Effector CD4-positive, alpha-beta T cell (primary cell): Measurements from ENCODE around the gene SFT2D1.

Source experiments
- DNase-seq: peaks from one replicate; pipeline ENCODE4 v3.0.0-alpha.2; 2020

The SFT2D1 gene

GRCh38 chr6:166333172-166333995, 9.0 kb downstream of the SFT2D1 start:
- no peak for DNase-seq

GRCh38 chr6:166331503-166332415, 10.6 kb downstream of the SFT2D1 start:
- DNase-seq: no peak

GRCh38 chr6:166330612-166331011, 11.7 kb downstream of the SFT2D1 start:
- no peak for DNase-seq

- DNase-seq: no peak
Measured at GRCh38 chr6:166325383-166326042, 16.8 kb downstream of the SFT2D1 start.

- no peak for DNase-seq
Measured at GRCh38 chr6:166323395-166323794, 18.9 kb downstream of the SFT2D1 start.

GRCh38 chr6:166318649-166319600, 23.4 kb downstream of the SFT2D1 start:
- no peak for DNase-seq

- DNase-seq: no peak
Measured at GRCh38 chr6:166318227-166318626, 24.1 kb downstream of the SFT2D1 start.

GRCh38 chr6:166317261-166318212, 24.8 kb downstream of the SFT2D1 start:
- DNase-seq: no peak

GRCh38 chr6:166315436-166315835, 26.9 kb downstream of the SFT2D1 start:
- no peak for DNase-seq

- no peak for DNase-seq
Measured at GRCh38 chr6:166314454-166314853, 27.9 kb downstream of the SFT2D1 start.

- no peak for DNase-seq
Measured at GRCh38 chr6:166313255-166314070, 28.9 kb downstream of the SFT2D1 start.

GRCh38 chr6:166312832-166313231, 29.5 kb downstream of the SFT2D1 start:
- no peak for DNase-seq

GRCh38 chr6:166310634-166311033, 31.7 kb downstream of the SFT2D1 start:
- DNase-seq: no peak

- no peak for DNase-seq
Measured at GRCh38 chr6:166309977-166310376, 32.4 kb downstream of the SFT2D1 start.

GRCh38 chr6:166308769-166309589, 33.4 kb downstream of the SFT2D1 start:
- no peak for DNase-seq

GRCh38 chr6:166308033-166308768, 34.1 kb downstream of the SFT2D1 start, which contains the start of gene PRR18:
Gene PRR18 (minus strand): TSS chr6:166308392. CDS start chr6:166308142, 250 bp downstream.
- DNase-seq: no peak

- DNase-seq: no peak
Measured at GRCh38 chr6:166307082-166308032, 35.0 kb downstream of the SFT2D1 start.
